Activated CD8-positive, alpha-beta T cell treated with anti-CD3 and anti-CD28 coated beads for 36 hours (primary cell): ENCODE results near the gene PSMB5. TPM values are rescaled to one million over a fixed set of nuclear protein-coding genes. Genes with fewer than 3 reads are reported as not detected.

Experiments used
- ATAC-seq: fragments of 200-7000 bp; cut with Tn5 transposase; one replicate; pipeline ENCODE4 v1.10.0; 2021; ENCODE audit warnings: mild to moderate bottlenecking, moderate library complexity
- CTCF ChIA-PET: fragments of 350-600 bp; sonication (Branson Sonifier 250); formaldehyde crosslinking; loops from one replicate; lab custom pipeline; 2021; ENCODE audit warnings: antibody characterized with exemption; lab: Charles Lee
- POLR2A ChIA-PET: fragments of 350-600 bp; sonication (Branson Sonifier 250); formaldehyde crosslinking; loops from one replicate; lab custom pipeline; 2021; ENCODE audit warnings: antibody characterized with exemption; lab: Charles Lee
- DNase-seq: peaks from one replicate; pipeline ENCODE4 v3.0.0-alpha.2; 2020
- H3K27ac Mint-ChIP-seq: one replicate; pipeline ENCODE4 v1.8.0; 2021; ENCODE audit warnings: mild to moderate bottlenecking, mixed read lengths
- H3K27me3 Mint-ChIP-seq: one replicate; pipeline ENCODE4 v1.8.0; 2021; ENCODE audit warnings: mixed read lengths
- H3K36me3 Mint-ChIP-seq: one replicate; pipeline ENCODE4 v1.8.0; 2021; ENCODE audit warnings: low read depth, mixed read lengths
- H3K4me1 Mint-ChIP-seq: one replicate; pipeline ENCODE4 v1.8.0; 2021; ENCODE audit warnings: low read depth, mixed read lengths
- H3K4me3 Mint-ChIP-seq: one replicate; pipeline ENCODE4 v1.8.0; 2021; ENCODE audit warnings: mild to moderate bottlenecking, moderate library complexity, mixed read lengths
- H3K9me3 Mint-ChIP-seq: one replicate; pipeline ENCODE4 v1.8.0; 2021; ENCODE audit warnings: mixed read lengths
- intact Hi-C: fragments of 100-400 bp; cut with micrococcal nuclease; formaldehyde crosslinking; loops from one replicate; pipeline ENCODE4 v1.10.0; 2022
- total RNA-seq, 2 experiments: library from RNA; stranded (reverse); gene quantifications; one replicate each; pipeline ENCODE4 v1.2.3, GENCODE V29; 2021
- TF ChIP-seq, protein P1 (sequence below): fragments of 200-600 bp; IDR thresholded peaks from one replicate; pipeline ENCODE4 v1.8.0; 2022; ENCODE audit warnings: antibody characterized with exemption, mild to moderate bottlenecking

Gene PSMB5
- total RNA-seq, 2 experiments from 2014 or later, result 119 to 120 TPM

- TF ChIP-seq, protein P1, sequence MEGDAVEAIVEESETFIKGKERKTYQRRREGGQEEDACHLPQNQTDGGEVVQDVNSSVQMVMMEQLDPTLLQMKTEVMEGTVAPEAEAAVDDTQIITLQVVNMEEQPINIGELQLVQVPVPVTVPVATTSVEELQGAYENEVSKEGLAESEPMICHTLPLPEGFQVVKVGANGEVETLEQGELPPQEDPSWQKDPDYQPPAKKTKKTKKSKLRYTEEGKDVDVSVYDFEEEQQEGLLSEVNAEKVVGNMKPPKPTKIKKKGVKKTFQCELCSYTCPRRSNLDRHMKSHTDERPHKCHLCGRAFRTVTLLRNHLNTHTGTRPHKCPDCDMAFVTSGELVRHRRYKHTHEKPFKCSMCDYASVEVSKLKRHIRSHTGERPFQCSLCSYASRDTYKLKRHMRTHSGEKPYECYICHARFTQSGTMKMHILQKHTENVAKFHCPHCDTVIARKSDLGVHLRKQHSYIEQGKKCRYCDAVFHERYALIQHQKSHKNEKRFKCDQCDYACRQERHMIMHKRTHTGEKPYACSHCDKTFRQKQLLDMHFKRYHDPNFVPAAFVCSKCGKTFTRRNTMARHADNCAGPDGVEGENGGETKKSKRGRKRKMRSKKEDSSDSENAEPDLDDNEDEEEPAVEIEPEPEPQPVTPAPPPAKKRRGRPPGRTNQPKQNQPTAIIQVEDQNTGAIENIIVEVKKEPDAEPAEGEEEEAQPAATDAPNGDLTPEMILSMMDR, result no peak
- no peak for ATAC-seq
- H3K27ac Mint-ChIP-seq, result no peak overlapping the region
- ChIA-PET POLR2A (interaction anchor here (1.2 to 5.1 kb wide), 2 partner anchors 9 to 59 kb away, joined by 3 to 32 read pairs; no protein-coding TSS in a partner anchor), CTCF (interaction anchor here (0.9 to 5.4 kb wide), 5 partner anchors 9 to 69 kb away, joined by 3 to 150 read pairs (median 11); partner anchors contain the start of genes AJUBA and CDH24)
- intact Hi-C loops, result no loop called here
- peaks cover 7% of the 10 kb centered on the region for H3K4me1 Mint-ChIP-seq
- H3K9me3 Mint-ChIP-seq, result no peaks in the 10 kb centered on the region
- no peaks in the 10 kb centered on the region for H3K27me3 Mint-ChIP-seq
- DNase-seq, result no peak
- H3K4me3 Mint-ChIP-seq, result no peak overlapping the region
- peaks cover 2% of the 10 kb centered on the region for H3K36me3 Mint-ChIP-seq
These were observed 36.9 kb downstream of the PSMB5 start for GRCh38 chr14:22997676-22998323.

GRCh38 chr14:22996768-22997654, 37.7 kb downstream of the PSMB5 start:
- ChIA-PET POLR2A (interaction anchor here (0.9 to 5.1 kb wide), 4 partner anchors 10 to 61 kb away, joined by 3 to 32 read pairs (median 10); no protein-coding TSS in a partner anchor), CTCF (interaction anchor here (0.9 to 8.0 kb wide), 9 partner anchors 11 to 95 kb away, joined by 3 to 289 read pairs (median 58); partner anchors contain the start of genes AJUBA and CDH24)
- Mint-ChIP-seq H3K27ac (no peak overlapping the region), H3K4me1 (peaks cover 7% of the 10 kb centered on the region), H3K9me3 (no peaks in the 10 kb centered on the region), H3K27me3 (no peaks in the 10 kb centered on the region), H3K4me3 (no peak overlapping the region), H3K36me3 (peaks cover 2% of the 10 kb centered on the region)
- TF ChIP-seq, protein P1, result no peak
- ATAC-seq (no peak), DNase-seq (no peak)
- intact Hi-C loops, result no loop called here

DNA sequence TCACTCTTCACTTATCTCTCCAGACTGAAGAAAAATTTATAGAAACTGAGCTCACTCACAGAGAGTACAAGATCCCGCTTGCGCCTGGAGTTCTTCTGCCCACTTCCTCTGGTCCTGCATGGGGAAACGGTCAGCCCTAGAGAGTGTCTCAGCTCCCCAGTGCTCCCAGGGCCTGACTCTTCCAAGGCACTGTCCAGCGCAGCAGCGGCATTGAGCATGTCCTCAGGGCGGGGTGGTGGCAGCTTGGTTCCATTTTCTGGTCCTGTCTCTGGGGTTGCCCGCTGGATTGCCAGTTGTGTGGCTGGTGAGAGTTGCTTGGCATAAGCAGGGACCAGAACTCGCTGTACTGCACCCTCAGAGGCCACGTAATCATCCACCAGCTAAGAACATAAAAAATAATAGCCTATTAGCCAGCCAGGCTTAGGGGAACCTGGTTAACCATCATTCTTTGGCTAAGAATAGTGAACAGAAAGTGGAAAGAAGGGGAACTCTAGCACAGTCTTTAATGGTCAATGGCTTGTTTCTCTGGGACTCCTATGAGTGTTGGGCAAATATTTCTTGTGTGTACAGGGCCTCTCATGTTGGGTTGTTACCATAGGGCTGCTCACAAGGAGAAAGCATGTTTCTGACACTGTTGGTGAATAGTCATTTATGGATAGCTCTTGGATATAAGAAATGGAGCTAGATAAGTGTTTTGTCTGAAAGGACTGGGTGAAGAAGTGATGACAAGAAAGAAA, 38.6 kb downstream of the PSMB5 start:
- no peak for DNase-seq
- Mint-ChIP-seq H3K9me3 (no peaks in the 10 kb centered on the region), H3K36me3 (peaks cover 2% of the 10 kb centered on the region), H3K27me3 (no peaks in the 10 kb centered on the region), H3K4me3 (no peak overlapping the region), H3K27ac (no peak overlapping the region), H3K4me1 (peaks cover 7% of the 10 kb centered on the region)
- TF ChIP-seq, protein P1, result no peak
- ATAC-seq, result no peak
- POLR2A ChIA-PET, result interaction anchor here (0.6 to 5.1 kb wide), 10 partner anchors 11 to 1076 kb away, joined by 3 to 32 read pairs (median 4); no protein-coding TSS in a partner anchor
- CTCF ChIA-PET, result interaction anchor here (0.9 to 8.0 kb wide), 20 partner anchors 8 to 99 kb away, joined by 3 to 289 read pairs (median 12); partner anchors contain the start of genes ACIN1, AJUBA, C14orf119 and CDH24
- intact Hi-C loops, result no loop called here

- peaks cover 3% of the 10 kb centered on the region for H3K4me1 Mint-ChIP-seq
- H3K36me3 Mint-ChIP-seq, result peaks cover 2% of the 10 kb centered on the region
- intact Hi-C loops, result loop anchor here (1.0 kb wide), 1 partner anchor 61 kb away; no protein-coding TSS in a partner anchor
- ATAC-seq, result peak; percentile 94
- TF ChIP-seq, protein P1, result peak; percentile 59
- no peak overlapping the region for H3K4me3 Mint-ChIP-seq
- peak; percentile 57 for DNase-seq
- H3K27ac Mint-ChIP-seq, result no peak overlapping the region
- POLR2A ChIA-PET, result interaction anchor here (0.6 to 5.1 kb wide), 12 partner anchors 9 to 1283 kb away, joined by 3 to 32 read pairs (median 4); partner anchors contain the start of genes ACIN1 and C14orf119
- H3K27me3 Mint-ChIP-seq, result no peaks in the 10 kb centered on the region
- H3K9me3 Mint-ChIP-seq, result no peaks in the 10 kb centered on the region
- CTCF ChIA-PET, result interaction anchor here (0.7 to 8.0 kb wide), 34 partner anchors 9 to 1094 kb away, joined by 3 to 289 read pairs (median 7); partner anchors contain the start of genes ACIN1, AJUBA, C14orf119 and CDH24
These were observed 39.9 kb downstream of the PSMB5 start for GRCh38 chr14:22994762-22995275.
